Testis (tissue), 3 donors: ENCODE data around the gene CYFIP2. TPM values are rescaled to one million over a fixed set of nuclear protein-coding genes. Genes with fewer than 3 reads are reported as not detected.

ENCODE experiments used
- DNase-seq: peaks from one replicate; pipeline ENCODE4 v3.0.0-alpha.2; 2019
- H3K27ac ChIP-seq, 2 donors: fragments of 200-600 bp; sonication (generic); one replicate each; pipeline ENCODE4 v1.5.1; 2019
- H3K27me3 ChIP-seq: fragments of 200-600 bp; sonication (generic); one replicate; pipeline ENCODE4 v1.5.1; 2019
- H3K36me3 ChIP-seq: fragments of 200-600 bp; sonication (generic); one replicate; pipeline ENCODE4 v1.5.1; 2017; ENCODE audit warnings: low read depth; ENCODE audit errors: missing control alignments
- H3K4me1 ChIP-seq: fragments of 200-600 bp; sonication (generic); one replicate; pipeline ENCODE4 v1.5.1; 2019
- H3K4me3 ChIP-seq, 2 donors: fragments of 200-600 bp; sonication (generic); one replicate each; pipeline ENCODE4 v1.5.1; 2017 to 2019
- H3K9me3 ChIP-seq: fragments of 200-600 bp; sonication (generic); one replicate; pipeline ENCODE4 v1.5.1; 2017
- CTCF ChIP-seq, 3 experiments: fragments of 450-650 bp in 2 of 3; fragments of 200-600 bp in 1 of 3; sonication (generic) in 1 of 3; IDR thresholded peaks; one replicate each; pipeline ENCODE4 v1.5.1; 2016 to 2019; ENCODE audit warnings: antibody characterized with exemption in 3 of 3, mild to moderate bottlenecking in 2 of 3, moderate library complexity in 1 of 3
- POLR2A ChIP-seq: fragments of 450-650 bp; IDR thresholded peaks from one replicate; pipeline ENCODE4 v1.6.1; 2017; ENCODE audit warnings: antibody characterized with exemption, mild to moderate bottlenecking, moderate library complexity
- WGBS, 2 donors: methylation state at CpG; one replicate each; pipeline ENCODE4 v1.1.5; 2018; 5-methylcytosine and 5-hydroxymethylcytosine counted together
- intact Hi-C: fragments of 100-400 bp; cut with DNase I; formaldehyde crosslinking; loops from one replicate; pipeline ENCODE4 v1.15.1; 2023; ENCODE audit warnings: low total_unique reads
- polyA plus RNA-seq: library from polyadenylated mRNA; stranded (reverse); fragments of 350-450 nt; fragmentation: Illumina TruSeq; extraction: RNeasy Lipid Tissue Mini Kit (QIAGEN cat#74804); gene quantifications from one replicate; pipeline ENCODE4 v1.2.3, GENCODE V29; 2014; ENCODE audit warnings: low read depth, low replicate concordance; ENCODE audit not compliant: insufficient read depth
- total RNA-seq, 2 donors: library from RNA; depleted of rRNA; stranded (reverse); fragments of >200 nt; gene quantifications; one replicate each; pipeline ENCODE4 v1.2.3, GENCODE V29; 2016

The CYFIP2 gene
- total and polyA plus RNA-seq, 3 donors from 2014 or later = 21.7 to 41.4 (median 32.1) TPM

GRCh38 chr5:157359356-157360055, 93.6 kb downstream of the CYFIP2 start:
- no peak for TF ChIP-seq CTCF (IDR thresholded peaks at IDR 0.05)
- TF ChIP-seq POLR2A = no peak
- Histone ChIP-seq H3K4me1 (peaks cover 12% of the 10 kb centered on the region), H3K9me3 (no peaks in the 10 kb centered on the region), H3K27ac (no peak overlapping the region), H3K27me3 (no peaks in the 10 kb centered on the region), H3K36me3 (no peaks in the 10 kb centered on the region), H3K4me3 (no peak overlapping the region)
- DNase-seq = no peak
- intact Hi-C loops = no loop called here
- WGBS, 2 donors = 94 to 100% methylated on average over 2 of the region's 2 CpGs

- intact Hi-C loops = no loop called here
Observed at GRCh38 chr5:157362012-157362411, 96.1 kb downstream of the CYFIP2 start.

GRCh38 chr5:157362502-157362901, 96.6 kb downstream of the CYFIP2 start:
- 49 to 66% methylated on average over 4 of the region's 4 CpGs for WGBS, 2 donors
- no peaks in the 10 kb centered on the region for H3K27me3 ChIP-seq
- peaks cover 19% of the 10 kb centered on the region for H3K4me1 ChIP-seq
- intact Hi-C loops = no loop called here
- peak; percentile 26 for DNase-seq
- H3K9me3 ChIP-seq = no peaks in the 10 kb centered on the region
- no peak overlapping the region for H3K27ac ChIP-seq
- TF ChIP-seq POLR2A = no peak
- TF ChIP-seq CTCF (IDR thresholded peaks at IDR 0.05) = no peak
- no peak overlapping the region for H3K4me3 ChIP-seq
- H3K36me3 ChIP-seq = no peaks in the 10 kb centered on the region

More at GRCh38 chr5:157362012-157362411, 96.1 kb downstream of the CYFIP2 start:
- WGBS, 2 donors = 37 to 38% methylated on average over 3 of the region's 3 CpGs
- no peak for DNase-seq
- peaks cover 17% of the 10 kb centered on the region for H3K4me1 ChIP-seq
- H3K4me3 ChIP-seq = no peak overlapping the region
- no peak for TF ChIP-seq POLR2A
- no peak overlapping the region for H3K27ac ChIP-seq
- H3K27me3 ChIP-seq = no peaks in the 10 kb centered on the region
- no peaks in the 10 kb centered on the region for H3K9me3 ChIP-seq
- H3K36me3 ChIP-seq = no peaks in the 10 kb centered on the region

- DNase-seq = no peak
- Histone ChIP-seq H3K27ac (no peak overlapping the region), H3K27me3 (no peaks in the 10 kb centered on the region), H3K36me3 (no peaks in the 10 kb centered on the region), H3K4me1 (peaks cover 19% of the 10 kb centered on the region), H3K4me3 (no peak overlapping the region), H3K9me3 (no peaks in the 10 kb centered on the region)
- intact Hi-C loops = no loop called here
- WGBS, 2 donors = 94 to 99% methylated on average over 7 of the region's 7 CpGs
- no peak for TF ChIP-seq CTCF (IDR thresholded peaks at IDR 0.05)
Observed at GRCh38 chr5:157362982-157363381, 97.1 kb downstream of the CYFIP2 start.

GRCh38 chr5:157365732-157366131, 99.8 kb downstream of the CYFIP2 start:
- no peak for DNase-seq
- no peak for TF ChIP-seq POLR2A
- no peak for TF ChIP-seq CTCF (IDR thresholded peaks at IDR 0.05)
- H3K27me3 ChIP-seq = no peaks in the 10 kb centered on the region
- H3K4me3 ChIP-seq = no peak overlapping the region
- intact Hi-C loops = no loop called here
- no peaks in the 10 kb centered on the region for H3K36me3 ChIP-seq
- H3K4me1 ChIP-seq = peaks cover 19% of the 10 kb centered on the region
- H3K9me3 ChIP-seq = no peaks in the 10 kb centered on the region
- no peak overlapping the region for H3K27ac ChIP-seq
- WGBS, 2 donors = 87 to 95% methylated on average over 2 of the region's 2 CpGs
